H1 (cell line): ENCODE results near the gene MGARP. TPM values are rescaled to one million over a fixed set of nuclear protein-coding genes. Genes with fewer than 3 reads are reported as not detected.

ENCODE experiments used
- CTCF ChIA-PET: fragments of 300-600 bp; sonication (Branson Sonifier 250); formaldehyde crosslinking; loops from one replicate; lab custom pipeline; 2021; ENCODE audit not compliant: partially characterized antibody; lab: Charles Lee
- POLR2A ChIA-PET: fragments of 300-600 bp; sonication (Branson Sonifier 250); formaldehyde crosslinking; loops from one replicate; lab custom pipeline; 2021; ENCODE audit warnings: inconsistent platforms; ENCODE audit not compliant: partially characterized antibody; lab: Charles Lee
- DNase-seq, 2 experiments: peaks; one replicate each; pipeline versions ENCODE4 v3.0.0 to v3.0.0-alpha.2; 2010 to 2022; ENCODE audit warnings: low spot score in 2 of 2, low read depth in 1 of 2, mixed read lengths in 1 of 2
- FAIRE-seq: peaks from 2 replicates; lab custom pipeline; 2011; peaks lifted over from hg19 to GRCh38; lab: Jason Lieb, UNC
- H2AFZ ChIP-seq: 2 replicates; pipeline ENCODE4 v1.8.1; 2012; ENCODE audit warnings: low read length, inconsistent platforms
- H2AK5ac ChIP-seq: 2 replicates; pipeline ENCODE4 v1.6.1; 2013; ENCODE audit warnings: low read depth, low read length
- H2BK120ac ChIP-seq: replicated peaks from 2 replicates; pipeline ENCODE3; 2013; ENCODE audit warnings: low read depth, low read length, inconsistent platforms
- H2BK12ac ChIP-seq: 2 replicates; pipeline ENCODE4 v1.6.1; 2013; ENCODE audit warnings: low read depth, low read length
- H2BK15ac ChIP-seq: 2 replicates; pipeline ENCODE4 v1.6.1; 2013; ENCODE audit warnings: low read length
- H2BK20ac ChIP-seq: 2 replicates; pipeline ENCODE4 v1.6.1; 2013; ENCODE audit warnings: low read length
- H2BK5ac ChIP-seq: 2 replicates; pipeline ENCODE4 v1.6.1; 2013; ENCODE audit warnings: low read depth, low read length
- H3K14ac ChIP-seq: 2 replicates; pipeline ENCODE4 v1.6.1; 2013; ENCODE audit warnings: inconsistent platforms; ENCODE audit not compliant: insufficient read length
- H3K18ac ChIP-seq: 2 replicates; pipeline ENCODE4 v1.6.1; 2013; ENCODE audit warnings: low read length; ENCODE audit errors: extremely low read depth
- H3K23ac ChIP-seq: 2 replicates; pipeline ENCODE4 v1.6.1; 2013; ENCODE audit warnings: inconsistent platforms; ENCODE audit not compliant: insufficient read length
- H3K23me2 ChIP-seq: 2 replicates; pipeline ENCODE4 v1.6.1; 2013; ENCODE audit warnings: low read depth, low read length
- H3K27ac ChIP-seq: 2 replicates; pipeline ENCODE4 v1.6.1; 2011; ENCODE audit warnings: low read depth, low read length, inconsistent platforms
- H3K27me3 ChIP-seq, 4 experiments: replicated peaks in 1 of 4; 1 replicate in 1 of 4; 2 replicates in 3 of 4; pipeline versions ENCODE4 v1.6.1 to v1.8.1; 2011 to 2013; ENCODE audit warnings: low read length in 3 of 4, mild to moderate bottlenecking in 3 of 4, inconsistent platforms in 2 of 4, mixed read lengths in 2 of 4, moderate library complexity in 1 of 4; ENCODE audit not compliant: control insufficient read depth in 3 of 4, insufficient read depth in 3 of 4; ENCODE audit errors: extremely low read depth in 1 of 4
- H3K36me3 ChIP-seq, 4 experiments: 2 replicates each; pipeline versions ENCODE4 v1.6.1 to v1.8.1; 2011 to 2013; ENCODE audit warnings: mild to moderate bottlenecking in 4 of 4, low read length in 3 of 4, moderate library complexity in 2 of 4, control low read depth in 1 of 4, inconsistent platforms in 1 of 4; ENCODE audit not compliant: insufficient read depth in 4 of 4, control insufficient read depth in 2 of 4
- H3K4ac ChIP-seq: replicated peaks from 2 replicates; pipeline ENCODE3; 2013; ENCODE audit warnings: low read length, low read depth, mixed read lengths, inconsistent platforms; ENCODE audit not compliant: insufficient read length
- H3K4me1 ChIP-seq, 4 experiments: replicated peaks in 1 of 4; 1 replicate in 1 of 4; 2 replicates in 3 of 4; pipeline versions ENCODE4 v1.6.1 to v1.8.1; 2011 to 2013; ENCODE audit warnings: low read length in 3 of 4, inconsistent platforms in 2 of 4, mixed read lengths in 1 of 4; ENCODE audit not compliant: insufficient read depth in 4 of 4, control insufficient read depth in 3 of 4
- H3K4me2 ChIP-seq, 2 experiments: 2 replicates each; pipeline versions ENCODE4 v1.6.1 to v1.8.1; 2011 to 2013; ENCODE audit warnings: low read depth in 2 of 2, low read length in 2 of 2, control low read depth in 1 of 2, inconsistent platforms in 1 of 2, mild to moderate bottlenecking in 1 of 2; ENCODE audit not compliant: insufficient read depth in 1 of 2
- H3K4me3 ChIP-seq, 4 experiments: fragments of 200-600, 300-600 bp in 1 of 4; sonication (generic), shearing (Covaris generic), sonication (Bioruptor Twin) in 1 of 4; 2 replicates each; pipeline versions ENCODE4 v1.5.1 to v1.8.1; 2011 to 2016; ENCODE audit warnings: low read length in 4 of 4, low read depth in 3 of 4, control low read depth in 2 of 4, inconsistent platforms in 2 of 4, mild to moderate bottlenecking in 2 of 4, mixed read lengths in 1 of 4, moderate library complexity in 1 of 4; ENCODE audit not compliant: insufficient read depth in 2 of 4; ENCODE audit errors: extremely low read depth in 1 of 4
- H3K56ac ChIP-seq: replicated peaks from 2 replicates; pipeline ENCODE3; 2013; ENCODE audit warnings: low read depth, mild to moderate bottlenecking, mixed read lengths, low read length, inconsistent platforms; ENCODE audit not compliant: insufficient read length
- H3K79me1 ChIP-seq: 2 replicates; pipeline ENCODE4 v1.6.1; 2013; ENCODE audit warnings: low read depth, low read length, control low read depth
- H3K79me2 ChIP-seq, 2 experiments: 2 replicates each; pipeline versions ENCODE4 v1.6.1 to v1.8.1; 2012 to 2013; ENCODE audit warnings: low read length in 2 of 2, mild to moderate bottlenecking in 2 of 2, inconsistent platforms in 1 of 2; ENCODE audit not compliant: insufficient read depth in 2 of 2, control insufficient read depth in 1 of 2
- H3K9ac ChIP-seq, 4 experiments: replicated peaks in 1 of 4; 1 replicate in 1 of 4; 2 replicates in 3 of 4; pipeline versions ENCODE4 v1.6.1 to v1.8.1; 2011 to 2013; ENCODE audit warnings: low read depth in 3 of 4, low read length in 3 of 4, control low read depth in 2 of 4, mild to moderate bottlenecking in 2 of 4, moderate library complexity in 2 of 4, inconsistent platforms in 1 of 4; ENCODE audit errors: extremely low read depth in 1 of 4
- H3K9me3 ChIP-seq, 2 experiments: 2 replicates each; pipeline versions ENCODE4 v1.6.1 to v1.8.1; 2012 to 2013; ENCODE audit warnings: mild to moderate bottlenecking in 2 of 2, moderate library complexity in 2 of 2, control low read depth in 1 of 2, inconsistent platforms in 1 of 2, low read depth in 1 of 2, low read length in 1 of 2, mixed read lengths in 1 of 2; ENCODE audit not compliant: insufficient read depth in 2 of 2
- H4K20me1 ChIP-seq, 2 experiments: replicated peaks in 1 of 2; 2 replicates each; pipeline versions ENCODE3 to v1.8.1; 2011 to 2013; ENCODE audit warnings: inconsistent platforms in 2 of 2, low read length in 2 of 2, mild to moderate bottlenecking in 1 of 2; ENCODE audit not compliant: insufficient read depth in 2 of 2, control insufficient read depth in 1 of 2
- H4K5ac ChIP-seq: 2 replicates; pipeline ENCODE4 v1.6.1; 2013; ENCODE audit warnings: low read length, low read depth, mixed read lengths, inconsistent platforms; ENCODE audit not compliant: insufficient read length
- H4K8ac ChIP-seq: 2 replicates; pipeline ENCODE4 v1.8.0; 2013; ENCODE audit warnings: mild to moderate bottlenecking, moderate library complexity, low read length, inconsistent platforms; ENCODE audit not compliant: insufficient read depth; ENCODE audit errors: extremely low read depth
- H4K91ac ChIP-seq: replicated peaks from 2 replicates; pipeline ENCODE3; 2013; ENCODE audit warnings: low read length, mixed read lengths, inconsistent platforms; ENCODE audit not compliant: insufficient read length
- CBX5 ChIP-seq: fragments of 300-800, 300-1000 bp; sonication (generic); IDR thresholded peaks from 2 replicates; pipeline ENCODE4 v1.7.1; 2016; ENCODE audit warnings: antibody characterized with exemption, low read length, low read depth
- CREB1 ChIP-seq: IDR thresholded peaks from 2 replicates; pipeline ENCODE4 v1.6.1; 2012; ENCODE audit warnings: inconsistent platforms
- E2F6 ChIP-seq: IDR thresholded peaks from 2 replicates; pipeline ENCODE4 v1.6.1; 2012; ENCODE audit warnings: inconsistent platforms
- EP300 ChIP-seq, 2 experiments: IDR thresholded peaks; 1 replicate in 1 of 2; 2 replicates in 1 of 2; pipeline ENCODE4 v1.6.1; 2011 to 2012; ENCODE audit warnings: low read depth in 2 of 2, low read length in 2 of 2, mild to moderate bottlenecking in 2 of 2, borderline replicate concordance in 1 of 2, inconsistent platforms in 1 of 2, moderate library complexity in 1 of 2
- EZH2 ChIP-seq: fragments of 200-600 bp; sonication (generic); IDR thresholded peaks from 2 replicates; pipeline ENCODE4 v1.7.1; 2012; ENCODE audit warnings: low read depth, mild to moderate bottlenecking, moderate library complexity, low read length, inconsistent platforms; ENCODE audit not compliant: severe bottlenecking
- GTF2F1 ChIP-seq: IDR thresholded peaks from 2 replicates; pipeline ENCODE4 v1.6.1; 2012; ENCODE audit warnings: low read depth, low read length, improper control_type of control experiment, borderline replicate concordance
- MAFK ChIP-seq: IDR thresholded peaks from 2 replicates; pipeline ENCODE4 v1.6.1; 2012; ENCODE audit warnings: low read depth, mild to moderate bottlenecking, improper control_type of control experiment, low read length
- PHF8 ChIP-seq: fragments of 200-600 bp; sonication (generic); conservative IDR thresholded peaks from 2 replicates; pipeline ENCODE4 v1.7.1; 2012; ENCODE audit warnings: low read depth, mild to moderate bottlenecking, inconsistent platforms, low read length, moderate library complexity
- POU5F1 ChIP-seq: IDR thresholded peaks from 2 replicates; pipeline ENCODE4 v1.6.1; 2011; ENCODE audit warnings: low read depth, mild to moderate bottlenecking, low read length, moderate library complexity
- RFX5 ChIP-seq: IDR thresholded peaks from 2 replicates; pipeline ENCODE4 v1.6.1; 2011; ENCODE audit warnings: low read depth, low read length, improper control_type of control experiment, borderline replicate concordance
- SAP30 ChIP-seq: fragments of 300-600 bp; sonication (generic); IDR thresholded peaks from 2 replicates; pipeline ENCODE4 v1.7.1; 2012; ENCODE audit warnings: low read length, moderate library complexity, mild to moderate bottlenecking, inconsistent platforms; ENCODE audit not compliant: insufficient read depth, insufficient replicate concordance
- SIX5 ChIP-seq: IDR thresholded peaks from 2 replicates; pipeline ENCODE4 v1.6.1; 2011; ENCODE audit warnings: mild to moderate bottlenecking, low read depth, low read length
- TAF7 ChIP-seq: optimal IDR thresholded peaks from 2 replicates; pipeline ENCODE3; 2011; ENCODE audit warnings: low read depth, mild to moderate bottlenecking, inconsistent platforms, low read length, moderate library complexity, borderline replicate concordance
- WGBS, 2 experiments: shearing (Covaris generic) in 1 of 2; methylation state at CpG; one replicate each; pipeline versions ENCODE4 v1.1.6 to v1.1.7; 2013 to 2015; ENCODE audit warnings: low lambda C conversion rate in 2 of 2, mixed read lengths in 2 of 2, inconsistent platforms in 1 of 2, low coverage in 1 of 2, missing lambda C conversion rate in 1 of 2; ENCODE audit not compliant: insufficient replicate concordance in 2 of 2, insufficient coverage in 1 of 2, insufficient read length in 1 of 2; ENCODE audit errors: extremely low coverage in 1 of 2, missing lambda C conversion rate in 1 of 2; 5-methylcytosine and 5-hydroxymethylcytosine counted together
- polyA plus RNA-seq, 7 experiments: library from polyadenylated mRNA; depleted of rRNA in 3 of 7; stranded (reverse) in 5 of 7; unstranded in 2 of 7; fragments of >200 nt in 5 of 7; fragments of 200-250 nt in 2 of 7; gene quantifications; 1 replicate in 5 of 7; 2 replicates in 1 of 7; 4 replicates in 1 of 7; pipeline versions ENCODE4 v1.2.1 to v1.2.3, GENCODE V29; 2011 to 2013; ENCODE audit warnings: missing spikeins in 2 of 7, mixed read lengths in 2 of 7
- total RNA-seq: library from RNA; stranded (reverse); fragmentation: NEBNext Ultra II Directional; extraction: Animal tissue kit (Norgen Biotek cat#: 25700); gene quantifications from 2 replicates; pipeline ENCODE4 v1.2.1, GENCODE V29; 2021

MGARP gene
- total and polyA plus RNA-seq, 2 of the 8 experiments (the other 6 are each of a cell fraction or from before 2014, with no cell fraction given): 2.8 to 4.5 TPM

GRCh38 chr4:139324620-139325019 is 44.6 kb upstream of the MGARP start:
- Histone ChIP-seq H4K5ac (peak overlapping the region; percentile 72), H3K23ac (no peak overlapping the region), H3K4ac (no peak overlapping the region), H3K23me2 (no peaks in the 10 kb centered on the region), H3K18ac (no peak overlapping the region), H3K9ac (no peak overlapping the region), H3K79me2 (peaks cover 30 to 100% of the 10 kb centered on the region in 2 experiments), H3K14ac (no peak overlapping the region), H2BK12ac (no peak overlapping the region), H3K4me2 (peak overlapping the region in 1 of 2 experiments; percentile 6; a peak in 1 of 4 replicates), H2BK5ac (no peak overlapping the region), H3K4me3 (peak overlapping the region in 1 of 4 experiments; percentile 29; a peak in 1 of 8 replicates), H2BK120ac (no peak overlapping the region), H2BK20ac (no peak overlapping the region), H4K91ac (no peak overlapping the region), H3K56ac (no peak overlapping the region), H3K79me1 (no peaks in the 10 kb centered on the region; the same call in 1 of the 2 replicates), H3K27me3 (no peaks in the 10 kb centered on the region), H4K8ac (no peak overlapping the region), H3K9me3 (no peaks in the 10 kb centered on the region), H2AK5ac (no peak overlapping the region), H3K36me3 (peaks cover 0 to 4% (median 1%) of the 10 kb centered on the region in 4 experiments; a peak in 3 of 8 replicates), H2AFZ (no peak overlapping the region), H4K20me1 (peaks cover 3 to 10% of the 10 kb centered on the region in 2 experiments), H3K4me1 (peaks cover 0 to 3% (median 3%) of the 10 kb centered on the region in 4 experiments; a peak in 4 of 7 replicates), H3K27ac (no peak overlapping the region), H2BK15ac (no peak overlapping the region)
- FAIRE-seq (no peak), DNase-seq (no peak)
- ChIA-PET CTCF (interaction anchor here (1.0 kb wide), 1 partner anchor 17 kb away, joined by 3 read pairs; no protein-coding TSS in a partner anchor), POLR2A (no interaction called here)
- WGBS, 2 experiments: 82% methylated on average over 6 of the region's 6 CpGs; no CpG with 5 or more reads in 1 of the 2 experiments
- TF ChIP-seq E2F6 (no peak), SIX5 (no peak), EP300 (IDR thresholded peaks at IDR 0.05; ENCODE audit: borderline replicate concordance in 1 of 2, low read depth in 2 of 2, low read length in 2 of 2) (no peak), CBX5 (no peak), GTF2F1 (no peak), CREB1 (no peak), EZH2 (no peak), MAFK (no peak), SAP30 (no peak), POU5F1 (no peak), PHF8 (no peak), RFX5 (no peak), TAF7 (no peak)
